GM23248 (cell line): ENCODE measurements around the gene TGIF2LY.
"Not testable (repeated sequence)": the region's sequence is repeated elsewhere in the genome, so short reads cannot be mapped to it uniquely, and the experiment has no call there.

Source experiments
- EZH2 ChIP-seq: fragments of 200-600 bp; sonication (generic); IDR thresholded peaks from 2 replicates; pipeline ENCODE4 v1.6.1; 2018; ENCODE audit warnings: antibody characterized with exemption, mild to moderate bottlenecking; ENCODE audit not compliant: insufficient read depth, poor library complexity, severe bottlenecking
- EZH2phosphoT487 ChIP-seq: fragments of 200-600 bp; sonication (generic); IDR thresholded peaks from 2 replicates; pipeline ENCODE4 v1.6.1; 2018; ENCODE audit warnings: antibody characterized with exemption, moderate library complexity, mild to moderate bottlenecking, low read depth; ENCODE audit not compliant: insufficient read depth

DNA sequence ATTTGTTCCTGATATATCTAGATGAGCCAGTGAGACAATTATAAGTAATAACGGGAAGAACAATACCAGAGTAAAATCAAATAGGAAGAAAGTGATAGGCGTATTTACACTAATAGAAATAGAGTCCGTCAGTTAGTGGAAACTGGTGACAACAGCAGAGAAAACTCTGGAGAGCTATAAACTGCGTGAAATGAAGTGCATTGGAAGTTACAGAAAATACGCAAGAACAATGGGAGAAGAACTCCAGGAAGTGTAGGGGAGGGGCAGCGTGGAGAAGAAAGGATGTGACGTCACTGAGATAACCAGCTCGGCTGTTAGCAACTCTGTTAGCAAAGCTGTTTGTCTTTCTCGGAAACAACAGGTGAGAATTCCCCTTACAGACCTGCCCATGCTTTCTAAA, at the start of gene TGIF2LY:
- TF ChIP-seq EZH2, EZH2phosphoT487: not testable (repeated sequence)
